NCI-H774 (cell line): ENCODE measurements around the gene SERGEF.

ENCODE experiments used
- DNase-seq: peaks from one replicate; lab custom pipeline; 2025; lab: John Stamatoyannopoulos, UW

SERGEF gene

GRCh38 chr11:18012906-18013781, at the start of gene SERGEF:
Gene SERGEF (minus strand): TSS chr11:18013047. CDS start chr11:18013010, 37 bp downstream.
- peak; percentile 97 for DNase-seq

DNA sequence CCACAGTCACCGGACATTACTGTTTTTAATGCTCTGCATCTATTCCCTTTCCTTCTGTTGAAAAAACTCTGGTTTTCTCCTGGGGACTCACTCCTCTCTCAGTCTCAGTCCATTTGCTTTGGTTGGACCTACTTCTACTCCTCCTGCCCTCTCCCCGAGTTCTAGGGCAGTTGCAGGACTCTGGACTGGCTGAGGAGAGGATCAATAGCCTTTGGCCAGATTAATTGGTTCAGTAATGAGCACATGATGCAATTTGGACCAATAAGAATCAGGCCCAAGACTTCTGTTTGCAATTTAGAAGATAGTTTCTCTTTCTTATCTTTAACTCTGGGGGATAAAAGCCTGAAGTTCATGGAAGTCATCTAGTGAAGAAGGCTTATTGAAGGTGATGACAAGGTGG, 48.5 kb upstream of the SERGEF start:
- DNase-seq = no peak

DNA sequence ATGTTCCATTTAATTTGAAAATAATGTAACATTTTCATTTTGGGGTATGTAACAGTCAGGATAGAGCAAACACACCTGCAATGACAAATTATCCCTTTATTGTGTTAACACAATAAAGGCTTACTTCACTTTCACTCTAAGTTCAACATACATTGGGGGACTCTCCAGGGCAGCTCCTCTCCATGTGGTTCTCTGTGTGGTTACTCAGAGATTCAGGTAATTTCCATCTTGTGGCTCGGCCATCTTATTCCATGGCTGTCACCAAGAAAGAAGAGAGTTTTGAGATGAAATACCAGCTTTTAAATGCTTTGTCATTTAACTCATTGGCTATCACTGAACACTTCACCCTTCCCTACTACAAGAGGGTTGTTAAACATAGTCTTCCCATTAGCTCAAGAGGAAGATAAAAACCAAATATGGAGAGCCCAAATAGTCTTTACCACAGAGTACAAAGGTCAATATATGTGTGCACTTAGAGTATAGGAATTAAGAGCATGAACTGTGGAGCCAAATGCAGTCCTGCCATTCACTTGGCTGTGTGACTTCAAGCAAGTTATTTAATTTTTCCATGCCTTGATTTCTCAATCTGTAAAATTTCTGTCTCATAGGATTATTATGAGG, 43.8 kb upstream of the SERGEF start:
- DNase-seq = peak; percentile 17

DNA sequence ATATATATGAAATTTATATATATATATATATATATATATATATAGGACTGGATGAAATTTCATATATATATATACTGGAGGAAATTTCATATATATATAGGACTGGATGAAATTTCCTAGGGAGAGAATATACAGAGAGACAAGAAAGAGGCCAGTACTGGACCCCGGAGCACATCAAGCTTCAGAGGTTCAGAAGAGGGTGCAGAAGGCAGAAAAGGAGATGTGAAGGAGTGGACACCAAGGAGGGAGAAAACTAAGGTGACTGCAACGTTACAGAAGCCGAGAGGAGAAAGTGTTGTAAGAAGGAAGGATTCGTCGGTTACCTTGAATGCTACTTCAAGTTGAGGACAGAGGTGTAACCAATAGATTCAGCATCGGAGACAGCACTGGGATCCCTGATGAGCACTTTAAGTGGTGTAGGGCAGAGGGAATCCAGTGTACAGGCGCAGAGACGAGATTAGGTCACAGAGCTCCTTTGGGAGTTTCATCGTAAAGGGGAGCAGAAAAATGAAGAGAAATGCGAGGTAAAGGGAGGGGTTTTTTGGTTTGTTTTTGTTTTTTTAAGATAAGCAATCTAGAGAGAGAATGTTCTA, 41.8 kb upstream of the SERGEF start:
- DNase-seq = no peak

- DNase-seq = no peak
Observed at GRCh38 chr11:18050848-18051247, 38.0 kb upstream of the SERGEF start.

- DNase-seq = peak; percentile 81
Observed at GRCh38 chr11:18046116-18046777, 33.4 kb upstream of the SERGEF start, which contains the start of gene TPH1. Gene TPH1 (minus strand): TSS chr11:18046269. CDS start chr11:18040762, 5,507 bp downstream.

DNA sequence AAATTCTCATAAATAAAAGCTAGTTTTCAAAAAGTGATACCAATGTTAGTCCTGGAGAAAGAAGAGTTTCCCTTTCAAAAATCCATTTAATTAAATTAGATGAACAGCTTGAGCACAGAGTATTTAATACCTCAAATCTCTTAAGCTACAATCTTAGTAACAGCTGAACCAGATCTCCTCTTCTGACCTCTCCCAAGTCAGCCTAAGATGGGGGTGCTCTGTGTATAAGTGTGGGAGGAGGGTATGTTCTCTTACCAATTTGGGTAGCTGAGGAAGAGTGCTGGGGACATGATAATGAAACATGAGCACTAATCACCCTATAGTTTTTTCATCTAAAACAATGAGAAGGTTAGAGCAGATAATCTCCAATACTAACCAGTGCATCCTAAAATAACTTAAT, 23.6 kb upstream of the SERGEF start:
- DNase-seq = no peak

- DNase-seq = no peak
Observed at GRCh38 chr11:18027475-18027874, 14.6 kb upstream of the SERGEF start.

DNA sequence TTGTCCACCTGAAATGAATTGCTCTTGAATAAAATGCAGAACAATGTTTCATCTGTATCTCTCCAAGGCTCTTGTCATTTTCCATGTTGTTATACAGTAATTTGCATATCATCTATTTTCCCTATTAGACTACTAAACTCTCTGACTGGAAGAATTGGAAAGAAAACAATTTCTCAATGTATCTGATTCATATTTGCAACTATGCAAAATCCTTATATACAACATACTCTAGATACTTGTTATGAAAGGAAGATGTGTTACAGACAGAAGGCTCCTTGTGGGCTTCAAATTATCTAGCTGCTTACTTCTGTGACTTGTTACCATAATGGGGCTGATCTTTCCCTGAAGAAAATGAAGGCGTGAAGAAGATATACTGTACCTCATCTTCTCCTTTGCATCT, 9.6 kb upstream of the SERGEF start:
- DNase-seq = no peak

GRCh38 chr11:18019650-18020049, 6.8 kb upstream of the SERGEF start:
- no peak for DNase-seq

- DNase-seq = no peak
Observed at GRCh38 chr11:18016789-18017188, 3.9 kb upstream of the SERGEF start.

GRCh38 chr11:18014876-18015275, 2.0 kb upstream of the SERGEF start:
- DNase-seq = no peak

- DNase-seq = no peak
Observed at GRCh38 chr11:18013790-18014507, 1.1 kb upstream of the SERGEF start.

GRCh38 chr11:18012122-18012905, 533 bp downstream of the SERGEF start:
- DNase-seq = no peak

- no peak for DNase-seq
Observed at GRCh38 chr11:18011633-18012032, 1.2 kb downstream of the SERGEF start.

DNA sequence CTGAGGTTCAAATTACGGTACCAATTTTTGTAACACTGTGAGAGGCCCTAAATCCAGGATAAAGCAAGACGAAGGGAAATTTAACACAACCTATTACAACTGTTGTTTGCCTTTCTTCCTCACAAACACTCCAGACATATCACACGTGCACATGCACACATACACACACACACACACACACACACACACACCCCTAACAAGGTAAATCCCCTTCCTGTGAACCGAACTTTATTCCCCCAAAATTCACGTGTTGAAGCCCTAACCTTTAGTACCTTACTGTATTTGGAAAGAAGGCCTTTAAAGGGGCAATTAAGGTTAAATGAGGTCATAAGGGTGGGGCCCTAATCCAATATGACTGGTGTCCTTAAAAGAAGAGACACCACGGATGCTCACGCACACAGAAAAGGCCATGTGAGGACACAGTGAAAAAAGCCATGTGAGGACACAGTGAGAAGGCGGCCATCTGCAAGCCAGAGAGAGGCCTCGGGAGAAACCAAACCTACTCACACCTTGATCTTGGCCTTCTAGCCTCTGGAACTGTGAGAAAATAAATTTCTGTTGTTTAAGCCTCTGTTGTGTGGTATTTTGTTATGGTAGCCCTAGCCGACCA, 1.8 kb downstream of the SERGEF start:
- DNase-seq = no peak

- no peak for DNase-seq
Observed at GRCh38 chr11:18010121-18010670, 2.7 kb downstream of the SERGEF start.

GRCh38 chr11:18005376-18006129, 7.3 kb downstream of the SERGEF start:
- no peak for DNase-seq

DNA sequence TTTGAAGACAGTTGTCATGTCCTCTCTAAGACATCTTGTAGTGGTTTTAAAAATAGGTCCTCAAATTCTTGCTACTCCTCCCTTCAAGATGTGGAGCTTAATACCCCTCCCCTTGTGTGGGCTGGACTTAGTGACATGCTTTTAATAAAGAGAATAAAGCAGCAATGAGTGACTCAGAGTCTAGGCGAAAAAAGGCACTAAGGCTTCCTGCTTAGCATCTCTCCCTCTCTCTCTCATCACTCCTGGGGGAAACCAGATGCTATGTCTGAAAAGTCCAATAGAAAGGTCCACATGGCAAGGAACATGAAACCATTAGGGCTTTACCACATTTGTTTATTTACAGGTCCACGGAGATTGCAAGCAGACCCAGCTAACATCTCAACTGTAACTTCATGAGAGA, 11.7 kb downstream of the SERGEF start:
- DNase-seq = no peak
